Measurements from ENCODE around the gene ADAMTS2.

ADAMTS2 gene

GRCh38 chr5:179193746-179194145 lies 151.5 kb downstream of the ADAMTS2 start:
- ATAC-seq (no peak), DNase-seq (no peak)

- no peak for DNase-seq
- no peak for ATAC-seq
These were observed 152.3 kb downstream of the ADAMTS2 start for GRCh38 chr5:179192891-179193470.

GRCh38 chr5:179192185-179192890 lies 152.9 kb downstream of the ADAMTS2 start:
- DNase-seq (no peak), ATAC-seq (no peak)

- DNase-seq (no peak), ATAC-seq (no peak)
These were observed 153.6 kb downstream of the ADAMTS2 start for GRCh38 chr5:179191506-179192184.

- ATAC-seq (no peak), DNase-seq (no peak)
These were observed 154.3 kb downstream of the ADAMTS2 start for GRCh38 chr5:179190851-179191505.

GRCh38 chr5:179188636-179189035 lies 156.6 kb downstream of the ADAMTS2 start:
- ATAC-seq (no peak), DNase-seq (no peak)

GRCh38 chr5:179187681-179188575 lies 157.3 kb downstream of the ADAMTS2 start:
- ATAC-seq = no peak
- DNase-seq = no peak

GRCh38 chr5:179187229-179187678 lies 158.0 kb downstream of the ADAMTS2 start:
- ATAC-seq (no peak), DNase-seq (no peak)

GRCh38 chr5:179186801-179187200 lies 158.5 kb downstream of the ADAMTS2 start:
- no peak for ATAC-seq
- no peak for DNase-seq

GRCh38 chr5:179185941-179186411 lies 159.3 kb downstream of the ADAMTS2 start:
- ATAC-seq = no peak
- DNase-seq = no peak

- DNase-seq = no peak
- no peak for ATAC-seq
These were observed 159.9 kb downstream of the ADAMTS2 start for GRCh38 chr5:179185256-179185940.

GRCh38 chr5:179184521-179185050 lies 160.7 kb downstream of the ADAMTS2 start:
- ATAC-seq = no peak
- no peak for DNase-seq

GRCh38 chr5:179183481-179183880 lies 161.8 kb downstream of the ADAMTS2 start:
- ATAC-seq (no peak), DNase-seq (no peak)

- no peak for ATAC-seq
These were observed 162.7 kb downstream of the ADAMTS2 start for GRCh38 chr5:179182601-179183000.

GRCh38 chr5:179181988-179182387 lies 163.3 kb downstream of the ADAMTS2 start:
- no peak for DNase-seq
- ATAC-seq = peak; percentile 24

More at GRCh38 chr5:179182601-179183000, 162.7 kb downstream of the ADAMTS2 start:
- DNase-seq = no peak

- DNase-seq = no peak
- ATAC-seq = no peak
These were observed 164.2 kb downstream of the ADAMTS2 start for GRCh38 chr5:179180921-179181645.

- ATAC-seq = no peak
- DNase-seq = no peak
These were observed 165.1 kb downstream of the ADAMTS2 start for GRCh38 chr5:179180061-179180610.

GRCh38 chr5:179177711-179178575 lies 167.3 kb downstream of the ADAMTS2 start:
- no peak for ATAC-seq
- DNase-seq = no peak

All from stimulated activated naive CD8-positive, alpha-beta T cell treated with anti-CD3 and anti-CD28 coated beads, Interleukin-15, Interleukin-2, amounts not matched to agents 100 U/mL and 50 U/mL, for 24 hours (primary cell).